ENCODE measurements around the gene AFF4. TPM values are rescaled to one million over a fixed set of nuclear protein-coding genes. Genes with fewer than 3 reads are reported as not detected.
"Not testable (repeated sequence)": the region's sequence is repeated elsewhere in the genome, so short reads cannot be mapped to it uniquely, and the experiment has no call there.

AFF4 gene, protein sequence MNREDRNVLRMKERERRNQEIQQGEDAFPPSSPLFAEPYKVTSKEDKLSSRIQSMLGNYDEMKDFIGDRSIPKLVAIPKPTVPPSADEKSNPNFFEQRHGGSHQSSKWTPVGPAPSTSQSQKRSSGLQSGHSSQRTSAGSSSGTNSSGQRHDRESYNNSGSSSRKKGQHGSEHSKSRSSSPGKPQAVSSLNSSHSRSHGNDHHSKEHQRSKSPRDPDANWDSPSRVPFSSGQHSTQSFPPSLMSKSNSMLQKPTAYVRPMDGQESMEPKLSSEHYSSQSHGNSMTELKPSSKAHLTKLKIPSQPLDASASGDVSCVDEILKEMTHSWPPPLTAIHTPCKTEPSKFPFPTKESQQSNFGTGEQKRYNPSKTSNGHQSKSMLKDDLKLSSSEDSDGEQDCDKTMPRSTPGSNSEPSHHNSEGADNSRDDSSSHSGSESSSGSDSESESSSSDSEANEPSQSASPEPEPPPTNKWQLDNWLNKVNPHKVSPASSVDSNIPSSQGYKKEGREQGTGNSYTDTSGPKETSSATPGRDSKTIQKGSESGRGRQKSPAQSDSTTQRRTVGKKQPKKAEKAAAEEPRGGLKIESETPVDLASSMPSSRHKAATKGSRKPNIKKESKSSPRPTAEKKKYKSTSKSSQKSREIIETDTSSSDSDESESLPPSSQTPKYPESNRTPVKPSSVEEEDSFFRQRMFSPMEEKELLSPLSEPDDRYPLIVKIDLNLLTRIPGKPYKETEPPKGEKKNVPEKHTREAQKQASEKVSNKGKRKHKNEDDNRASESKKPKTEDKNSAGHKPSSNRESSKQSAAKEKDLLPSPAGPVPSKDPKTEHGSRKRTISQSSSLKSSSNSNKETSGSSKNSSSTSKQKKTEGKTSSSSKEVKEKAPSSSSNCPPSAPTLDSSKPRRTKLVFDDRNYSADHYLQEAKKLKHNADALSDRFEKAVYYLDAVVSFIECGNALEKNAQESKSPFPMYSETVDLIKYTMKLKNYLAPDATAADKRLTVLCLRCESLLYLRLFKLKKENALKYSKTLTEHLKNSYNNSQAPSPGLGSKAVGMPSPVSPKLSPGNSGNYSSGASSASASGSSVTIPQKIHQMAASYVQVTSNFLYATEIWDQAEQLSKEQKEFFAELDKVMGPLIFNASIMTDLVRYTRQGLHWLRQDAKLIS
- total RNA-seq (2014; rRNA removed; shearing (Covaris generic); ENCODE audit: low replicate concordance) = 11.5 and 12.7 TPM in 2 replicates

DNA sequence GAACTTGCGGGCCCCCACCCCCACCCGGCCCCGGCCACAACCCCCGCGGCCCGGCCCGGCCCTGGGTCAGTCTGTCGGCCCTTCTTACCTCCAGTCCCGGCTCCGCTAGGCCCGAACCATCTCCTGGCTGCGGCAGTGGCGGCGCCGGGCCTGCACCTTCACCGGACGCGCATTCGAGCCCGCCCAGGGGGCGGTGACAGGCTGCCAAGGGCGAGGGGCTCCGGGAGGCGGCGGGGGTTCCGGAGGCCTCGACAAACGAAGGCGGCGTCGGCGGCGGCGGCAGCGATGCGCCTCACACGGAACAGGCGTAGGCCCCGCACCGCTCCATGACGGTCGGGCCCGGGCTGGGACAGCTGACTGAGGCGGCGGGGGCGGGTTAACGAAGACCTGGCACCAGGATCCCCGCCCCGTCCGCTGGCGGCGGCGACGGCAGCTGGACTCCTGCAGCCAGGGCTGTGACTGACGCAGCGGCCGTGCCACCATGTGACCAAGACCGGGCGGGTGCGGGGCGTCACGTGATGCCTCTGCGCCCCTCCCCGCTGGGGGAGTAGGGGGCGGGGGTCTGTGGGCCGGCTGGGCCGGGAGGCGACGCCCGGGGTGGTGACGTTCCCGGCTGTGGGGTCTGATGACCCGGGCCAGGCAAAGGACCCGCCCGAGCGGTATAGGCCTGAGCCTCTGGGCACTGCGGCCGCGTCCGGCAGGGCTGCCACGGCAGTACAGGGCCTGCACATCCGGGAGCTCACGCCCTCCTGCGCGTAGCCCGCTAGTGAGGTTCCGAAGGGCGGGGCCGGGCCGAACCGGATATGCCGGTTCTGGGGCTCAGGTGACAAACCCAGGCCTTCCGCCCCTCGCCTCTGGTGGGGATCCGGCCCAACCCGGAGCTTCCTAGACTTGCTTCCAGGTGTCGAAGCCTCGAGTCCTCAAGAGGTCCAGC lies at the start of gene AFF4:
Gene AFF4, minus strand, starts transcription at position 464 of the 934 bp plus-strand sequence. CDS start 26,445 bp downstream, outside the sequence.
- DNase-seq (ENCODE audit: low read depth) = peak; percentile 94
- in situ Hi-C loops (cut with HindIII; ENCODE audit: low pct_unique_long_range_greater_than_20kb, low sequenced_read_pairs) = no loop called here

DNA sequence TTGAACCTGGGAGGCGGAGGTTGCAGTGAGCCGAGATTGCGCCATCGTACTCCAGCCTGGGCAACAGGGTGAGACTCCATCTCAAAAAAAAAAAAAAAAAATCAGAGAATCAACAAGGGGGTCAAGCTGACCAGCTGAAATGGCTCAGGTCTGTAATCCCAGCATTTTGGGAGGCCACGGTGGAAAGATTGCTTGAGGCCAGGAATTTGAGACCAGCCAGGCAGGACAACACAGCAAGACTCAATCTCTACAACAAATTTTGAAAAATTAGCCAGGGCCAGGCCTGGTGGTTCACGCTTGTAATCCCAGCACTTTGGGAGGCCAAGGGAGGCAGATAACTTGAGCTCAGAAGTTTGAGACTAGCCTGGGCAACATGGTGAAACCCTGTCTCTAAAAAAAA lies 45.0 kb upstream of the AFF4 start:
- in situ Hi-C loops (cut with HindIII; ENCODE audit: low pct_unique_long_range_greater_than_20kb, low sequenced_read_pairs); DNase-seq (ENCODE audit: low read depth): not testable (repeated sequence)

- DNase-seq (ENCODE audit: low read depth) = no peak
- in situ Hi-C loops (cut with HindIII; ENCODE audit: low pct_unique_long_range_greater_than_20kb, low sequenced_read_pairs) = no loop called here
Observed at GRCh38 chr5:133006653-133007052, 43.2 kb upstream of the AFF4 start.

DNA sequence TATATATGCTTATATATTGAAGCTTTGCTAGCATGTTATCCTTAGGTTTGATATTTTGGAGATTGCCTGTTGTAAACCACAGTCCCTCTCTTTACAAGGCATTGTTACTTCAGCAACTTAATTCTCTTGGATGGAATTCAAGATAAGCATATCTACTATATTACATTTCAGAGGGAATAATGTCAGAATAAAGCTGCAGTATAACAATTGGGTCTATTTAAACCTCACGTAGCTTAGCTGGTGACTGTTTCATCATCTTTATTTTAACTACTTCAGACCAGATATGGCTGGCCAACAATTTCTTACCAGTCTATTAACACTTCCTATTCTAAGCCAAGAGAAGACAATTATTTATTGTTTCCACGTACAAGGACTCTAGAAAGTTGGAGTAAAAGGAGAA lies 35.8 kb upstream of the AFF4 start:
- in situ Hi-C loops (cut with HindIII; ENCODE audit: low pct_unique_long_range_greater_than_20kb, low sequenced_read_pairs) = no loop called here
- no peak for DNase-seq (ENCODE audit: low read depth)

GRCh38 chr5:132998556-132998955 lies 35.1 kb upstream of the AFF4 start:
- in situ Hi-C loops (cut with HindIII; ENCODE audit: low pct_unique_long_range_greater_than_20kb, low sequenced_read_pairs) = no loop called here

GRCh38 chr5:132996307-132996706 lies 32.9 kb upstream of the AFF4 start:
- in situ Hi-C loops (cut with HindIII; ENCODE audit: low pct_unique_long_range_greater_than_20kb, low sequenced_read_pairs) = no loop called here
- no peak for DNase-seq (ENCODE audit: low read depth)

More at GRCh38 chr5:132998556-132998955, 35.1 kb upstream of the AFF4 start:
- no peak for DNase-seq (ENCODE audit: low read depth)

GRCh38 chr5:132987531-132988408 lies 24.3 kb upstream of the AFF4 start:
- DNase-seq (ENCODE audit: low read depth) = no peak
- in situ Hi-C loops (cut with HindIII; ENCODE audit: low pct_unique_long_range_greater_than_20kb, low sequenced_read_pairs) = no loop called here

GRCh38 chr5:132982971-132983370 lies 19.5 kb upstream of the AFF4 start:
- DNase-seq (ENCODE audit: low read depth); in situ Hi-C loops (cut with HindIII; ENCODE audit: low pct_unique_long_range_greater_than_20kb, low sequenced_read_pairs): not testable (repeated sequence)

- no peak for DNase-seq (ENCODE audit: low read depth)
- in situ Hi-C loops (cut with HindIII; ENCODE audit: low pct_unique_long_range_greater_than_20kb, low sequenced_read_pairs) = no loop called here
Observed at GRCh38 chr5:132981288-132981687, 17.9 kb upstream of the AFF4 start.

DNA sequence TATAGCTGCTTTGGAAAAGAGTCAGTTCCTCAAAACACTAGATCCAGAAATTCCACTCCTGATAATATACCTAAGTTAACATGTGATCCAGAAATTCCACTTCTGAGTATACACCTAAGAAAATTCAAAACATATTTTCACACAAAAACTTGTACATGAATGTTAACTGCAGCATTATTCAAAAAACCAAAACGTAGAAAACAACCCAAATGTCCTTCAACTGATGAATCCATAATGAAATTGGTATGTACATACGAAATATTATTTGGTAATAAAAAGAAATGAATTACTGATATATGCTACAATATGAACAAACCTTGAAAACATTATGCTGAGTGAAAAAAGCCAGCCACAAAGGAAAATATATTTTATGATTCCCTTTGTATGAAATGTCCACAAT lies 16.5 kb upstream of the AFF4 start:
- DNase-seq (ENCODE audit: low read depth) = no peak
- in situ Hi-C loops (cut with HindIII; ENCODE audit: low pct_unique_long_range_greater_than_20kb, low sequenced_read_pairs) = no loop called here

DNA sequence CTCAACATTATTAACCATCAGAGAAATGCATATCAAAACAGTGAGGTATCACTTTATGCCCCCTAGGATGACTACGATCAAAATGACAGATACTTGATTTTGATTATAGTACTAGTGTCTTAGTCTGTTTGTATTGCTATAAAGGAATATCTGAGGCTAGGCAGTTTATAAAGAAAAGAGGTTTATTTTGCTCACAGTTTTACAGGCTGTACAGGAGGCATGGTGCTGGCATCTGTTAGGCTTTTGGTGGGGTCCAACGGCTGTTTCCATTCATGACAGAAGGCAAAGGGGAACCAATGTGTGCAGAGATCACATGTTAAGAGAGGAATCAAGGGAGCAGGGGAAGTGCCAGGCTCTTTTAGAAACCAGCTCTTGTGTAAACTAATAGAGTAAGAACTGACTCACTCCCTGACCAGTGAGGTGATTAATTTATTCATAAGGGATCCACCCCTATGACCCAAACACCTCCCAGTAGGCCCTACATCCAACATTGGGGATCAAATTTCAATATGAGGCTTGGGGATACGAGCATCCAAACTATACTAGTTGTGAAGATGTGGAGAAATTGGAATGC lies 16.0 kb upstream of the AFF4 start:
- peak; percentile 74 for DNase-seq (ENCODE audit: low read depth)
- in situ Hi-C loops (cut with HindIII; ENCODE audit: low pct_unique_long_range_greater_than_20kb, low sequenced_read_pairs) = no loop called here

- in situ Hi-C loops (cut with HindIII; ENCODE audit: low pct_unique_long_range_greater_than_20kb, low sequenced_read_pairs) = no loop called here
Observed at GRCh38 chr5:132976852-132977251, 13.4 kb upstream of the AFF4 start.

GRCh38 chr5:132972436-132972828 lies 9.0 kb upstream of the AFF4 start:
- in situ Hi-C loops (cut with HindIII; ENCODE audit: low pct_unique_long_range_greater_than_20kb, low sequenced_read_pairs) = not testable (repeated sequence)

More at GRCh38 chr5:132976852-132977251, 13.4 kb upstream of the AFF4 start:
- no peak for DNase-seq (ENCODE audit: low read depth)

GRCh38 chr5:132971483-132972435 lies 8.3 kb upstream of the AFF4 start:
- DNase-seq (ENCODE audit: low read depth) = no peak
- in situ Hi-C loops (cut with HindIII; ENCODE audit: low pct_unique_long_range_greater_than_20kb, low sequenced_read_pairs) = no loop called here

More at GRCh38 chr5:132972436-132972828, 9.0 kb upstream of the AFF4 start:
- DNase-seq (ENCODE audit: low read depth) = not testable (repeated sequence)

- DNase-seq (ENCODE audit: low read depth) = no peak
- in situ Hi-C loops (cut with HindIII; ENCODE audit: low pct_unique_long_range_greater_than_20kb, low sequenced_read_pairs) = no loop called here
Observed at GRCh38 chr5:132965120-132965519, 1.7 kb upstream of the AFF4 start.

All from Caki2 (cell line).